Muscle layer of duodenum (tissue), 2 donors: ENCODE measurements around the gene TMEM131.

Source experiments
- H3K27ac ChIP-seq: one replicate; pipeline ENCODE4 v1.7.0; 2013; ENCODE audit warnings: mild to moderate bottlenecking, low read length
- H3K27me3 ChIP-seq: one replicate; pipeline ENCODE4 v1.7.0; 2013; ENCODE audit warnings: low read depth, mild to moderate bottlenecking, control low read depth, low read length
- H3K36me3 ChIP-seq, 2 donors: one replicate each; pipeline ENCODE4 v1.7.0; 2013; ENCODE audit warnings: low read length in 2 of 2, control low read depth in 1 of 2, mild to moderate bottlenecking in 1 of 2; ENCODE audit not compliant: insufficient read depth in 2 of 2, control insufficient read depth in 1 of 2
- H3K4me1 ChIP-seq, 2 donors: one replicate each; pipeline ENCODE4 v1.7.0; 2013; ENCODE audit warnings: low read length in 2 of 2, mild to moderate bottlenecking in 2 of 2, control low read depth in 1 of 2, moderate library complexity in 1 of 2; ENCODE audit not compliant: insufficient read depth in 2 of 2, control insufficient read depth in 1 of 2
- H3K4me3 ChIP-seq, 2 donors: one replicate each; pipeline ENCODE4 v1.7.0; 2013; ENCODE audit warnings: low read length in 2 of 2, low read depth in 1 of 2, mild to moderate bottlenecking in 1 of 2
- H3K9me3 ChIP-seq, 2 donors: one replicate each; pipeline ENCODE4 v1.7.0; 2013; ENCODE audit warnings: low read length in 2 of 2, control low read depth in 1 of 2, mild to moderate bottlenecking in 1 of 2; ENCODE audit not compliant: control insufficient read depth in 1 of 2
- donor health status: healthy.

The TMEM131 gene

GRCh38 chr2:97723156-97724072, 272.3 kb downstream of the TMEM131 start:
- Histone ChIP-seq H3K36me3 (no peaks in the 10 kb centered on the region), H3K4me1 (peaks cover 0 to 4% of the 10 kb centered on the region in 2 donors), H3K4me3 (no peak overlapping the region), H3K27ac (no peak overlapping the region), H3K9me3 (no peaks in the 10 kb centered on the region), H3K27me3 (peaks cover 4% of the 10 kb centered on the region)

DNA sequence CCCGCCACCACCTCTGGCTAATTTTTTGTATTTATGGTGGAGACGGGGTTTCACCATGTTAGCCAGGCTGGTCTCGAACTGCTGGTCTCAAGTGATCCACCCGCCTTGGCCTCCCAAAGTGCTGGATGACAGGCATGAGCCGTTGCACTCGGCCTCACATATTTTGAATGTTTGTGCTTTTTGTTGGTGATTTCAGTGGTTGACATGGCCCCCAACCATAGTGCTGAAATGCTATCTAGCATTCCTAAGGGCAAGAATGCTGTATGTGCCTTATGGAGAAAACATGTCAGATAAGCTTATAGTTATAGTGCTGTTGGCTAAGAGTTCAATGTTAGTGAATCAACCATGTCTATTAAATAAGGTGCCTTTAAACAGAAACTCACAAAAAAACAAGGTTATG, 273.5 kb downstream of the TMEM131 start:
- H3K9me3 ChIP-seq = no peaks in the 10 kb centered on the region

DNA sequence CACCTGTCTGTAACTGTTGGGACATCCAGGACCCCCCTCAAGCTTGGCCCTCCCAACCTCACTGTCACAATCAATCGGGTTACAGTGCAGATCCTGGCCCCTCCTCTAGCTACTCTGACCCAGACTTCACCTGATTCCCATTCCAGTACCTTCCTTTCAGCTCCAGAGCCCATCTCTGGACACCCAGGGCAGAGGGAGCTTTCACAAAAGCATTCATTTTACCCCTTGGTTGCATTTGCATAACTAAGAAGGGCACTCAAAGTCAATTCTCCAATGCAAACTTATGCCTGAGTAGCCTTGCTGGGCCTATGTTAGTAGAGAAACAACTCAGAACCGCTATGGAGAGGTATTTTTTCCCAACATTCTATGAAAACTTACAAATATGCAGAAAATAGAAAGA, 275.0 kb downstream of the TMEM131 start:
- Histone ChIP-seq H3K4me1 (no peaks in the 10 kb centered on the region), H3K27ac (no peak overlapping the region), H3K27me3 (peaks cover 4% of the 10 kb centered on the region), H3K36me3 (no peaks in the 10 kb centered on the region), H3K4me3 (no peak overlapping the region), H3K9me3 (no peaks in the 10 kb centered on the region)

More for the DNA sequence above, 273.5 kb downstream of the TMEM131 start:
- H3K4me1 ChIP-seq = no peaks in the 10 kb centered on the region
- H3K4me3 ChIP-seq = no peak overlapping the region
- H3K27me3 ChIP-seq = peaks cover 4% of the 10 kb centered on the region
- H3K27ac ChIP-seq = no peak overlapping the region
- no peaks in the 10 kb centered on the region for H3K36me3 ChIP-seq

- no peaks in the 10 kb centered on the region for H3K9me3 ChIP-seq
- no peaks in the 10 kb centered on the region for H3K4me1 ChIP-seq
- no peak overlapping the region for H3K27ac ChIP-seq
- H3K36me3 ChIP-seq = no peaks in the 10 kb centered on the region
- H3K4me3 ChIP-seq = no peak overlapping the region
- peaks cover 4% of the 10 kb centered on the region for H3K27me3 ChIP-seq
These were observed 276.2 kb downstream of the TMEM131 start for GRCh38 chr2:97719362-97720155.

DNA sequence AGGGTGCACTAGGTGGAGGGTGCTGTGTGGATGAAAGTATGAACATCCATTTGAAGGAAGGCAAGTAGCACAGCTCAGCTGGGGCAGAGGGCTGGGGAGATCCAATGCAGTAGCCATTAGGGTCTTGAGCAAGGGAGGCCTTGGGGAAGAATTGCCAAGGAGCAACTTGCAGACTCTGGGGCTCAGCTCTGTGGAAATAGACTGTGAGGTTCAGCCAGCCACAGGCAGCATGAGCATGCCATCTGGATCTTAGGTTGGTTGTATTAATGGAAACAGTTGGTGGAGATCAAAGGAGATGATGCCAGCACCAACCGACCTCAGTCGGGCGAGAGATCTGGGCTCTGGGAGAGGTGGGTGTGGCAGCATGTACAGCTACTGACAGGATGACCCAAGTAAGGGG, 276.8 kb downstream of the TMEM131 start:
- H3K27ac ChIP-seq = no peak overlapping the region
- no peaks in the 10 kb centered on the region for H3K9me3 ChIP-seq
- H3K4me3 ChIP-seq = no peak overlapping the region
- H3K36me3 ChIP-seq = no peaks in the 10 kb centered on the region
- H3K27me3 ChIP-seq = peaks cover 4% of the 10 kb centered on the region
- H3K4me1 ChIP-seq = no peaks in the 10 kb centered on the region

GRCh38 chr2:97718051-97718882, 277.5 kb downstream of the TMEM131 start:
- peaks cover 4% of the 10 kb centered on the region for H3K27me3 ChIP-seq
- H3K9me3 ChIP-seq = no peaks in the 10 kb centered on the region
- no peak overlapping the region for H3K27ac ChIP-seq
- no peak overlapping the region for H3K4me3 ChIP-seq
- no peaks in the 10 kb centered on the region for H3K4me1 ChIP-seq
- no peaks in the 10 kb centered on the region for H3K36me3 ChIP-seq

GRCh38 chr2:97717613-97717995, 278.1 kb downstream of the TMEM131 start:
- Histone ChIP-seq H3K4me1 (no peaks in the 10 kb centered on the region), H3K27me3 (peaks cover 2% of the 10 kb centered on the region), H3K36me3 (no peaks in the 10 kb centered on the region), H3K4me3 (no peak overlapping the region), H3K9me3 (no peaks in the 10 kb centered on the region), H3K27ac (no peak overlapping the region)

- no peak overlapping the region for H3K4me3 ChIP-seq
- H3K36me3 ChIP-seq = no peaks in the 10 kb centered on the region
- no peaks in the 10 kb centered on the region for H3K9me3 ChIP-seq
- H3K27me3 ChIP-seq = no peaks in the 10 kb centered on the region
- no peaks in the 10 kb centered on the region for H3K4me1 ChIP-seq
- H3K27ac ChIP-seq = no peak overlapping the region
These were observed 278.8 kb downstream of the TMEM131 start for GRCh38 chr2:97716695-97717612.

DNA sequence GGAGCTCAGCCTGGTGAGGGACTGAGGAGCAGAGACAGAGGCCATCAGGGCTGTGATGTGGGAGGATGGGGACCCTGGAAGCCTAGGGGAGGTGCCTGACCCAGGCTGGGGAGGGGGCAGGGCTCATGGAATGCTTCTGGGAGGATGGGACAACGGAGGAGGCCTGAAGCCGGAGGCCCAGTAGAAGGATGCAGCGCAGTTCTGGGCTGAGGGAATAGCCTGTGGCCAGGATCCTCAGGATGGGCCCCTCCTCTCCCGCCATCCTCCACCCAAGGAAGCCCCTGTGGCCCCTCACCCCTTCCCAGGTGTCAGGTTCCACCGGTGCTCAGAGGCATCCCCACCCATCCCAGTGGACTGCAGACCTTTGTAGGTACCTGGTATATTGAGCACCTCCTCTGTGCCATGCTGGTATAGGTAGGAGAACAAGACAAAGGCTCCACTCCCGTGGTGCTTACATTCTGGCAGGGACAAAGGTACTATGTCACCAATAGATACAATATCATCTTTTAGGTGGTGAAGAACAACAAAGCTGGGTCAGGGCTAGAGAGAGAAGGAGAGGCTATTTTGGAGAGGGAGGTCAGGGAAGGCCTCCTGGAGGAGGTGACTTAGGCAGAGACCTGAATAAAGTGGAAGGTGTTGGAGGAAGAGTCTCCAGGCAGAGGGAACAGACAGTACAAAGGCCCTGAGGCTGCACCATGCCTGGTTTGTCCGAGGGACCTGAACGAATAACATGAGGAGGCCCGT, 279.6 kb downstream of the TMEM131 start:
- no peaks in the 10 kb centered on the region for H3K4me1 ChIP-seq

More for the DNA sequence above, 279.6 kb downstream of the TMEM131 start:
- Histone ChIP-seq H3K4me3 (no peak overlapping the region), H3K27me3 (no peaks in the 10 kb centered on the region), H3K36me3 (no peaks in the 10 kb centered on the region), H3K27ac (no peak overlapping the region), H3K9me3 (no peaks in the 10 kb centered on the region)
